Measurements from ENCODE around the gene ITGB1BP2.
"Not testable (repeated sequence)": the region's sequence is repeated elsewhere in the genome, so short reads cannot be mapped to it uniquely, and the experiment has no call there.

DNA sequence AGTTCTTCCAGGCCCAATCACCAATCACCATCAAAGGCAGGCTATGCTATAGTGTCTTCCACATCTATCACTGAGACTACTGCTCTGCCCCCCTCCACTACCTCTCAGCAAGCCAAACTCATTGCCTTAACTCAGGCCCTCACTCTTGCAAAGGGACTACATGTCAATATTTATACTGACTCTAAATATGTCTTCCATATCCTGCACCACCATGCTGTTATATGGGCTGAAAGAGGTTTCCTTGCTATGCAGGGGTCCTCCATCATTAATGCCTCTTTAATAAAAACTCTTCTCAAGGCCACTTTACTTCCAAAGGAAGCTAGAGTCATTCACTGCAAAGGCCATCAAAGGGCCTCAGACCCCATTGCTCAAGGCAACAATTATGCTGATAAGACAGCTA is 32.9 kb upstream of the ITGB1BP2 start:
- not testable (repeated sequence) for TF ChIP-seq CCAR2 (optimal IDR thresholded peaks at IDR 0.05; ENCODE audit: low read depth, low read length)
- TF ChIP-seq, protein P1, sequence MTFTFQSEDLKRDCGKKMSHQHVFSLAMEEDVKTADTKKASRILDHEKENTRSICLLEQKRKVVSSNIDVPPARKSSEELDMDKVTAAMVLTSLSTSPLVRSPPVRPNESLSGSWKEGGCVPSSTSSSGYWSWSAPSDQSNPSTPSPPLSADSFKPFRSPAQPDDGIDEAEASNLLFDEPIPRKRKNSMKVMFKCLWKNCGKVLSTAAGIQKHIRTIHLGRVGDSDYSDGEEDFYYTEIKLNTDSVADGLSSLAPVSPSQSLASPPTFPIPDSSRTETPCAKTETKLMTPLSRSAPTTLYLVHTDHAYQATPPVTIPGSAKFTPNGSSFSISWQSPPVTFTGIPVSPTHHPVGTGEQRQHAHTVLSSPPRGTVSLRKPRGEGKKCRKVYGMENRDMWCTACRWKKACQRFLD (CRISPR knock-in tag; IDR thresholded peaks at IDR 0.05; ENCODE audit: borderline replicate concordance): not testable (repeated sequence)
